Muscle of leg (tissue), 11 donors: ENCODE results near the gene POGLUT2. TPM values are rescaled to one million over a fixed set of nuclear protein-coding genes. Genes with fewer than 3 reads are reported as not detected.
A peak's percentile ranks its signal among the peaks of the same experiment; 100 is the strongest.

ENCODE experiments used
- DNase-seq: peaks from one replicate; pipeline ENCODE4 v3.0.0; 2013
- H3K27ac ChIP-seq: one replicate; pipeline ENCODE4 v1.5.1; 2013; ENCODE audit warnings: mild to moderate bottlenecking, low read length, control low read depth
- H3K27me3 ChIP-seq: one replicate; pipeline ENCODE4 v1.6.1; 2013; ENCODE audit warnings: low read length; ENCODE audit not compliant: control insufficient read depth, insufficient read depth
- H3K36me3 ChIP-seq: one replicate; pipeline ENCODE4 v1.6.1; 2013; ENCODE audit warnings: low read length; ENCODE audit not compliant: control insufficient read depth, insufficient read depth
- H3K4me1 ChIP-seq: one replicate; pipeline ENCODE4 v1.6.1; 2013; ENCODE audit warnings: low read length; ENCODE audit not compliant: control insufficient read depth, insufficient read depth
- H3K4me3 ChIP-seq: one replicate; pipeline ENCODE4 v1.5.1; 2013; ENCODE audit warnings: low read length, control low read depth
- H3K9me3 ChIP-seq: replicated peaks from 2 replicates; pipeline ENCODE4 v1.6.1; 2013; ENCODE audit warnings: low read depth, low read length; ENCODE audit not compliant: control insufficient read depth
- WGBS: methylation state at CpG from one replicate; pipeline ENCODE4 v1.1.5; 2013; ENCODE audit warnings: missing lambda C conversion rate; ENCODE audit not compliant: insufficient coverage; 5-methylcytosine and 5-hydroxymethylcytosine counted together
- polyA plus RNA-seq, 8 donors: library from polyadenylated mRNA; unstranded; fragments of 120-200 nt; gene quantifications; one replicate each; pipeline versions ENCODE4 v1.2.1 to v1.2.3, GENCODE V29; 2013; ENCODE audit warnings: inconsistent platforms in 1 of 8, low replicate concordance in 1 of 8; ENCODE audit not compliant: insufficient read length in 8 of 8, insufficient read depth in 1 of 8
- total RNA-seq: library from RNA; stranded (reverse); fragments of 120-200 nt; gene quantifications from one replicate; pipeline ENCODE4 v1.2.4, GENCODE V29; 2013

Gene POGLUT2
- total and polyA plus RNA-seq, 9 donors = 21.0 to 39.6 (median 24.0) TPM

- Histone ChIP-seq H3K36me3 (peaks cover 3% of the 10 kb centered on the region), H3K9me3 (no peaks in the 10 kb centered on the region), H3K27ac (no peak overlapping the region), H3K27me3 (no peaks in the 10 kb centered on the region), H3K4me1 (peaks cover 12% of the 10 kb centered on the region), H3K4me3 (no peak overlapping the region)
- whole genome bisulfite sequencing = no CpG with 5 or more reads among the region's 6 CpGs
- DNase-seq = no peak
Measured at GRCh38 chr13:102771298-102772041, 27.3 kb downstream of the POGLUT2 start.

- peaks cover 12% of the 10 kb centered on the region for H3K4me1 ChIP-seq
- no peaks in the 10 kb centered on the region for H3K9me3 ChIP-seq
- WGBS = no CpG with 5 or more reads among the region's 2 CpGs
- H3K27ac ChIP-seq = no peak overlapping the region
- H3K4me3 ChIP-seq = no peak overlapping the region
- DNase-seq = no peak
- H3K27me3 ChIP-seq = no peaks in the 10 kb centered on the region
- peaks cover 5% of the 10 kb centered on the region for H3K36me3 ChIP-seq
Measured at GRCh38 chr13:102770435-102770834, 28.3 kb downstream of the POGLUT2 start.

GRCh38 chr13:102769679-102770078, 29.1 kb downstream of the POGLUT2 start:
- Histone ChIP-seq H3K4me3 (no peak overlapping the region), H3K4me1 (peaks cover 12% of the 10 kb centered on the region), H3K27ac (no peak overlapping the region), H3K36me3 (peaks cover 6% of the 10 kb centered on the region), H3K9me3 (no peaks in the 10 kb centered on the region), H3K27me3 (no peaks in the 10 kb centered on the region)
- 57% methylated on average over 1 of the region's 4 CpGs for WGBS
- no peak for DNase-seq

- peak; percentile 54 for DNase-seq
- Histone ChIP-seq H3K4me1 (peaks cover 7% of the 10 kb centered on the region), H3K27me3 (no peaks in the 10 kb centered on the region), H3K27ac (no peak overlapping the region), H3K4me3 (no peak overlapping the region), H3K9me3 (no peaks in the 10 kb centered on the region), H3K36me3 (peaks cover 6% of the 10 kb centered on the region)
- WGBS = no CpG with 5 or more reads among the region's 2 CpGs
Measured at GRCh38 chr13:102768909-102769308, 29.9 kb downstream of the POGLUT2 start.

- no peak for DNase-seq
- Histone ChIP-seq H3K27ac (no peak overlapping the region), H3K36me3 (peaks cover 6% of the 10 kb centered on the region), H3K9me3 (no peaks in the 10 kb centered on the region), H3K27me3 (no peaks in the 10 kb centered on the region), H3K4me1 (no peaks in the 10 kb centered on the region), H3K4me3 (no peak overlapping the region)
- WGBS = no CpG with 5 or more reads among the region's 1 CpG
Measured at GRCh38 chr13:102763741-102764140, 35.0 kb downstream of the POGLUT2 start.

- no peaks in the 10 kb centered on the region for H3K9me3 ChIP-seq
- H3K4me3 ChIP-seq = no peak overlapping the region
- no CpG with 5 or more reads among the region's 1 CpG for WGBS
- no peak for DNase-seq
- no peaks in the 10 kb centered on the region for H3K4me1 ChIP-seq
- peaks cover 3% of the 10 kb centered on the region for H3K36me3 ChIP-seq
- no peak overlapping the region for H3K27ac ChIP-seq
- H3K27me3 ChIP-seq = no peaks in the 10 kb centered on the region
Measured at GRCh38 chr13:102761071-102761470, 37.7 kb downstream of the POGLUT2 start.

GRCh38 chr13:102758842-102759241, 39.9 kb downstream of the POGLUT2 start:
- H3K27ac ChIP-seq = no peak overlapping the region
- no CpG with 5 or more reads among the region's 2 CpGs for WGBS

GRCh38 chr13:102757006-102757405, 41.8 kb downstream of the POGLUT2 start:
- Histone ChIP-seq H3K4me3 (no peak overlapping the region), H3K27ac (no peak overlapping the region), H3K9me3 (peaks cover 3% of the 10 kb centered on the region), H3K27me3 (no peaks in the 10 kb centered on the region), H3K36me3 (no peaks in the 10 kb centered on the region), H3K4me1 (no peaks in the 10 kb centered on the region)
- no CpG with 5 or more reads among the region's 1 CpG for WGBS
- no peak for DNase-seq

More at GRCh38 chr13:102758842-102759241, 39.9 kb downstream of the POGLUT2 start:
- Histone ChIP-seq H3K4me3 (no peak overlapping the region), H3K4me1 (no peaks in the 10 kb centered on the region), H3K27me3 (no peaks in the 10 kb centered on the region), H3K36me3 (no peaks in the 10 kb centered on the region), H3K9me3 (no peaks in the 10 kb centered on the region)
- DNase-seq = no peak

- no peak overlapping the region for H3K27ac ChIP-seq
- no peaks in the 10 kb centered on the region for H3K27me3 ChIP-seq
- H3K9me3 ChIP-seq = peaks cover 7% of the 10 kb centered on the region
- DNase-seq = no peak
- no peaks in the 10 kb centered on the region for H3K4me1 ChIP-seq
- no peak overlapping the region for H3K4me3 ChIP-seq
- WGBS = 88% methylated on average over 1 of the region's 3 CpGs
- no peaks in the 10 kb centered on the region for H3K36me3 ChIP-seq
Measured at GRCh38 chr13:102751886-102752285, 46.9 kb downstream of the POGLUT2 start.

GRCh38 chr13:102742506-102742905, 56.3 kb downstream of the POGLUT2 start:
- H3K27ac ChIP-seq = no peak overlapping the region
- no peak overlapping the region for H3K4me3 ChIP-seq
- peaks cover 18% of the 10 kb centered on the region for H3K9me3 ChIP-seq
- no peak for DNase-seq
- no peaks in the 10 kb centered on the region for H3K36me3 ChIP-seq
- H3K4me1 ChIP-seq = no peaks in the 10 kb centered on the region
- no peaks in the 10 kb centered on the region for H3K27me3 ChIP-seq

- peaks cover 18% of the 10 kb centered on the region for H3K9me3 ChIP-seq
Measured at GRCh38 chr13:102742101-102742500, 56.7 kb downstream of the POGLUT2 start.

More at GRCh38 chr13:102742101-102742500, 56.7 kb downstream of the POGLUT2 start:
- WGBS = no CpG with 5 or more reads among the region's 1 CpG
- H3K4me1 ChIP-seq = no peaks in the 10 kb centered on the region
- H3K27ac ChIP-seq = no peak overlapping the region
- DNase-seq = no peak
- H3K27me3 ChIP-seq = no peaks in the 10 kb centered on the region
- no peaks in the 10 kb centered on the region for H3K36me3 ChIP-seq
- no peak overlapping the region for H3K4me3 ChIP-seq
